HG02981 (cell line): ENCODE data around the gene LITAFD.
A peak's percentile ranks its signal among the peaks of the same experiment; 100 is the strongest.

Experiments
- ATAC-seq: cut with Tn5 transposase; IDR thresholded peaks from one replicate; pipeline ENCODE4 v1.9.1; 2021; ENCODE audit warnings: mild to moderate bottlenecking, moderate library complexity; ENCODE audit not compliant: unreplicated experiment

LITAFD gene

GRCh38 chr16:8855051-8855786 is 26.9 kb upstream of the LITAFD start:
- ATAC-seq: no peak

GRCh38 chr16:8855972-8856371 is 26.2 kb upstream of the LITAFD start:
- no peak for ATAC-seq

- ATAC-seq: no peak
Observed at GRCh38 chr16:8858994-8859912, 22.9 kb upstream of the LITAFD start.

- ATAC-seq: no peak
Observed at GRCh38 chr16:8859913-8860881, 22.0 kb upstream of the LITAFD start.

- no peak for ATAC-seq
Observed at GRCh38 chr16:8861563-8862308, 20.4 kb upstream of the LITAFD start.

DNA sequence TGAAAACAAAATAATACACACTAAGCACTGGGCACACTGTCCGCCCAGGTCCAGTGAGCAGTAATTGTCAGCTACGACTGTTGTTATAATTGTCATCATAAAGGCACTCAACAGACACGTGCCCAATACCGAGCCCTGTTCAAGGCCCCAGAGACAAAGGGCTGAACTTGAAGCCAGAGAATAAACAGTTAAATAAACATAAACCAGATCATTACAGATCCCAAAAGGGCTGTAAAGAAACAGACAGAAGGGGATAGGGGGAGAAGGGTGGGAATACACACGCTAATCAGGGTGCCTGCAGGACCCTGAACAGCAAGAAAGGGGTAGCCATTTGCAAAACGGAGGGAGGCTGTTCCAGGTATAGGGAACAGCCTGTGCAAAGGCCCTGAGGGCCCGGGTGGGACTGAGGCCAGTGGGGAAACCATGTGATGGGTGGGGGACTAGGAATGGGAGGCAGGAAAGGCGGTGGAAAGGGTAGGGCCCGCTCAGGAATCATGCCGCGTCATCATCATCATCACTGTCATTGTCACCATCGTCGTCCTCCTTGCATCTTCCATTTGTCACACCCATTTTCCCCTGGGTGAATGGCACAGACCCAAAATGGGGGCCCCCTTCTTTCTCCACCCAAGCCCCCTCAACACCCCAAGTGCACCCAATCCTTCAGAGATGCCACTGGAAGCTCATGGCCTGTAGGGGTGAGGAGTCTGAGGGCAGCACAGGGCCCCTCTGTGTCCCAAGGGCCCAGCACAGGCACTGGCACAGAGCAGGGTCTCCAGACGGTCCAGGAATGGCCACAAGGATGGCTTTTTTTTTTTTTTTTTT is 19.6 kb upstream of the LITAFD start:
- ATAC-seq: no peak

DNA sequence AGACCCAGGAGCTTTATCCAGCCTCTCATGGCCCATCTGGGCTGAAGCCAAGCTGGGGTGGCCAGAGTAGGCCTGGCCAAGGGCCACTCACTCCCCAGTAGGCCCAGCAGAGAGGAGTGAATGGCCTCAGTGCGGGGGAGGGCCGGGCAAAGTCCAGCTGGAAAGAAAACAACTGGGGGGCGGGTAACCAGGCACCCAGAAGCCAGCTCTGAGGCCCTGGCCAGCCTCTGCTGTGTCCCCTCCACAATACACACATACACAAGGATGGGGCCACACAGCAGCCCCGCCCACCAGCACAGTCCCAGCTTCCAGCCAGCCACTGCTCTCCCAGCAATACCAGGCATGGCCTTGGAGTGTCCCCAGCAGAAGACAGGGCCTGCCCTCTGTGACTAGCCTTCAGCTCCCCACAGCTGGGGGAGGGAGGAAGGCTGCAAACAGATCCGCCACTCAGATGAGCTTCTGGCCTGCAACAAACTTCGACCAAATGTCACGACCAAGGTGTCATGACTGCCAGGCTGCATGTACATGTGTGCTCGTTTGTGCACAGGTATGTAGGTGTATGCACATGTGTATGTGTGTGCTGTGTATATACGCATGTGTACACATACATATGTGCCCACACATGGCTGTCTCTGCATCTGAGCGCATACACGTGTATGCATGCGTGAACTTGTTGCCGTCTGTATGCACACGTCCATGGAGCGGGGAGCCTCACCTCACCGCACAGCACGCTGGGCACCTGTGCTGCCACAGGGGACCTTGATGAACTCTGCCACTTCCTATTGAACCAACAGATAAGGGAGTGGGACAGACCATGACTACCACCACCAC is 18.3 kb upstream of the LITAFD start:
- no peak for ATAC-seq

- no peak for ATAC-seq
Observed at GRCh38 chr16:8864480-8865110, 17.6 kb upstream of the LITAFD start.

- no peak for ATAC-seq
Observed at GRCh38 chr16:8865145-8865882, 16.8 kb upstream of the LITAFD start.

GRCh38 chr16:8866118-8866883 is 15.8 kb upstream of the LITAFD start:
- no peak for ATAC-seq

GRCh38 chr16:8866884-8867215 is 15.3 kb upstream of the LITAFD start:
- no peak for ATAC-seq

DNA sequence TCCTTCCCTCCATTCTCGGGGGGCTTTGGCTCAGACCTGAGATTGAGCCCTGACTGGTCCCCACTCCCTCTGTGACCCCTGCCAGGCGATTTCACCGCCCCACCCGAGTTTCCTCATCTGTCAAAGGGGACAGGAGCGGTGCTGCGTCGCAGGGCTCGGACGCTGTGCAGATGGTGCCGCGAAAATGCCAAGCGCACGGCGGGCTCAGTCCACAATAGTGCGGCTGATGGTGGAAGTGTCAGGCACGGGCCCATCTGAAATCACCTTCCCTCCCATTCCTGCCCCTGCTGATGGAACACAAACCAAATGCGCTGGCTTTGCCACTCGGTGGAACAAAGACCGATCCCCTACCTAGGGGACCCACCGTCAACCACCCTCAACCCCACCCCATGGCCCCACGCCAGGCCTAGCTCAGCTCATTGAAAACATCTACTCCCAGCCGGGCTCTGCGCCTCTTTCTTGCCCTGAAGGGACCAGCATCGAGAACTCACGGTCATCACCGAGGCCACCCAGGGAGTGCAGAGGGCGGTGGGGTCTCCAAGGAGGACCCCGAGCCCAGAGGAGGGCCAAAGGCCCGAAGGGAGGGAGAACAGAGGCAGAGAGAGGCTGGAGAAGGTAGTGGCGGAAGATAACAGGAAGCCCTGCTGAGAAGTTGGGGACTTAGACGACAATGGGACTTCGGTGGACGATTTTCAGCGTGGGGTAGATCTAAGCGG is 14.8 kb upstream of the LITAFD start:
- ATAC-seq: no peak

- no peak for ATAC-seq
Observed at GRCh38 chr16:8867932-8868415, 14.2 kb upstream of the LITAFD start.

- peak; percentile 62 for ATAC-seq
Observed at GRCh38 chr16:8868416-8869211, 13.5 kb upstream of the LITAFD start, which contains the start of gene CARHSP1. TSS of gene CARHSP1 (minus strand) at chr16:8869006. CDS start at chr16:8859328, 9,678 bp downstream.
